H9 (cell line): ENCODE data around the gene RIC1. TPM values are rescaled to one million over a fixed set of nuclear protein-coding genes. Genes with fewer than 3 reads are reported as not detected.

Experiments used
- DNase-seq: peaks from one replicate; pipeline ENCODE4 v3.0.0-alpha.2; 2017
- H2AFZ ChIP-seq: one replicate; pipeline ENCODE4 v1.6.1; 2013; ENCODE audit warnings: mild to moderate bottlenecking, low read length, control low read depth, moderate library complexity
- H2AK5ac ChIP-seq: 2 replicates; pipeline ENCODE4 v1.6.1; 2013; ENCODE audit warnings: low read length, control low read depth, mixed read lengths; ENCODE audit not compliant: insufficient read length
- H2BK120ac ChIP-seq: one replicate; pipeline ENCODE4 v1.6.1; 2013; ENCODE audit warnings: low read depth, mild to moderate bottlenecking, low read length, control low read depth, inconsistent platforms; ENCODE audit not compliant: poor library complexity, severe bottlenecking
- H2BK12ac ChIP-seq: 2 replicates; pipeline ENCODE4 v1.6.1; 2013; ENCODE audit warnings: low read length, control low read depth, mixed read lengths, low read depth; ENCODE audit not compliant: insufficient read length
- H2BK15ac ChIP-seq: 2 replicates; pipeline ENCODE4 v1.6.1; 2013; ENCODE audit warnings: low read depth, low read length, control low read depth
- H2BK20ac ChIP-seq: one replicate; pipeline ENCODE4 v1.6.1; 2013; ENCODE audit warnings: low read depth, mild to moderate bottlenecking, low read length, control low read depth, inconsistent platforms; ENCODE audit not compliant: poor library complexity, severe bottlenecking
- H2BK5ac ChIP-seq: 2 replicates; pipeline ENCODE4 v1.6.1; 2013; ENCODE audit warnings: low read length, control low read depth, mixed read lengths; ENCODE audit not compliant: insufficient read length
- H3K14ac ChIP-seq: 2 replicates; pipeline ENCODE4 v1.6.1; 2013; ENCODE audit warnings: low read length, control low read depth; ENCODE audit not compliant: insufficient read depth
- H3K18ac ChIP-seq: 2 replicates; pipeline ENCODE4 v1.6.1; 2013; ENCODE audit warnings: low read depth, mild to moderate bottlenecking, mixed read lengths, low read length, control low read depth; ENCODE audit not compliant: insufficient read length
- H3K23ac ChIP-seq: 2 replicates; pipeline ENCODE4 v1.6.1; 2013; ENCODE audit warnings: low read length, control low read depth, mixed read lengths, low read depth; ENCODE audit not compliant: insufficient read length
- H3K23me2 ChIP-seq: 2 replicates; pipeline ENCODE4 v1.6.1; 2013; ENCODE audit warnings: low read depth, mild to moderate bottlenecking, mixed read lengths, low read length, control low read depth; ENCODE audit not compliant: insufficient read length, poor library complexity, severe bottlenecking
- H3K27ac ChIP-seq: 2 replicates; pipeline ENCODE4 v1.5.1; 2013; ENCODE audit warnings: low read length, control low read depth, mixed read lengths, low read depth; ENCODE audit not compliant: insufficient read length
- H3K27me3 ChIP-seq: 2 replicates; pipeline ENCODE4 v1.6.1; 2013; ENCODE audit warnings: low read length, control low read depth, inconsistent platforms; ENCODE audit not compliant: insufficient read depth
- H3K4ac ChIP-seq: 2 replicates; pipeline ENCODE4 v1.6.1; 2013; ENCODE audit warnings: low read depth, mild to moderate bottlenecking, control low read depth, inconsistent platforms, low read length, moderate library complexity
- H3K4me1 ChIP-seq: 2 replicates; pipeline ENCODE4 v1.6.1; 2013; ENCODE audit warnings: low read length, control low read depth, inconsistent platforms; ENCODE audit not compliant: insufficient read depth
- H3K4me2 ChIP-seq: 2 replicates; pipeline ENCODE4 v1.6.1; 2013; ENCODE audit warnings: low read length, control low read depth, mixed read lengths; ENCODE audit not compliant: insufficient read length, insufficient read depth
- H3K56ac ChIP-seq: 2 replicates; pipeline ENCODE4 v1.6.1; 2013; ENCODE audit warnings: low read depth, mild to moderate bottlenecking, mixed read lengths, low read length, control low read depth; ENCODE audit not compliant: insufficient read length
- H3K79me1 ChIP-seq: 2 replicates; pipeline ENCODE4 v1.6.1; 2013; ENCODE audit warnings: low read depth, mild to moderate bottlenecking, moderate library complexity, low read length, control low read depth, inconsistent platforms; ENCODE audit not compliant: insufficient read depth, poor library complexity, severe bottlenecking
- H3K79me2 ChIP-seq: 2 replicates; pipeline ENCODE4 v1.6.1; 2013; ENCODE audit warnings: low read length, control low read depth, inconsistent platforms; ENCODE audit not compliant: insufficient read depth
- H3K9ac ChIP-seq: 2 replicates; pipeline ENCODE4 v1.6.1; 2013; ENCODE audit warnings: low read length, control low read depth, mixed read lengths; ENCODE audit not compliant: insufficient read length; ENCODE audit errors: extremely low read depth
- H3K9me3 ChIP-seq: one replicate; pipeline ENCODE4 v1.6.1; 2013; ENCODE audit warnings: low read depth, low read length, inconsistent platforms; ENCODE audit not compliant: control insufficient read depth
- H3T11ph ChIP-seq: one replicate; pipeline ENCODE4 v1.6.1; 2013; ENCODE audit warnings: mild to moderate bottlenecking, low read length, control low read depth, inconsistent platforms
- H4K20me1 ChIP-seq: one replicate; pipeline ENCODE4 v1.6.1; 2013; ENCODE audit not compliant: control insufficient read depth, insufficient read length, insufficient read depth
- H4K5ac ChIP-seq: 2 replicates; pipeline ENCODE4 v1.6.1; 2013; ENCODE audit warnings: low read depth, mild to moderate bottlenecking, mixed read lengths, low read length, control low read depth; ENCODE audit not compliant: insufficient read length
- H4K8ac ChIP-seq: replicated peaks from 2 replicates; pipeline ENCODE4 v1.6.1; 2013; ENCODE audit warnings: low read length, control low read depth, mixed read lengths, low read depth; ENCODE audit not compliant: insufficient read length
- H4K91ac ChIP-seq: 2 replicates; pipeline ENCODE4 v1.6.1; 2013; ENCODE audit warnings: low read depth, mild to moderate bottlenecking, moderate library complexity, mixed read lengths, low read length, control low read depth; ENCODE audit not compliant: insufficient read length
- H3K27ac Mint-ChIP-seq, 3 experiments: 2 replicates in 2 of 3; 3 replicates in 1 of 3; pipeline ENCODE4 v1.8.0; 2020 to 2021; ENCODE audit warnings: mixed read lengths in 3 of 3, mild to moderate bottlenecking in 1 of 3, moderate library complexity in 1 of 3
- H3K27me3 Mint-ChIP-seq: 2 replicates; pipeline ENCODE4 v1.8.0; 2021; ENCODE audit warnings: low read depth, mild to moderate bottlenecking, moderate library complexity, mixed read lengths
- H3K36me3 Mint-ChIP-seq, 3 experiments: 2 replicates in 2 of 3; 3 replicates in 1 of 3; pipeline ENCODE4 v1.8.0; 2020 to 2021; ENCODE audit warnings: low read depth in 3 of 3, mixed read lengths in 3 of 3; ENCODE audit not compliant: insufficient read depth in 1 of 3
- H3K4me1 Mint-ChIP-seq, 2 experiments: 2 replicates each; pipeline ENCODE4 v1.8.0; 2020; ENCODE audit warnings: mixed read lengths in 2 of 2
- H3K4me3 Mint-ChIP-seq, 2 experiments: 2 replicates in 1 of 2; 3 replicates in 1 of 2; pipeline ENCODE4 v1.8.0; 2020 to 2021; ENCODE audit warnings: mild to moderate bottlenecking in 2 of 2, mixed read lengths in 2 of 2, moderate library complexity in 1 of 2
- H3K9me3 Mint-ChIP-seq, 2 experiments: 2 replicates in 1 of 2; 3 replicates in 1 of 2; pipeline ENCODE4 v1.8.0; 2020; ENCODE audit warnings: mild to moderate bottlenecking in 2 of 2, mixed read lengths in 2 of 2, moderate library complexity in 1 of 2
- WGBS: extraction: QIAGEN DNeasy Blood & Tissue Kit; methylation state at CpG from one replicate; pipeline ENCODE4 v1.1.7; 2013; ENCODE audit warnings: missing lambda C conversion rate, low lambda C conversion rate, mixed read lengths; ENCODE audit not compliant: insufficient read length; ENCODE audit errors: extremely low coverage; 5-methylcytosine and 5-hydroxymethylcytosine counted together
- total RNA-seq: library from RNA; stranded (reverse); gene quantifications from 2 replicates; pipeline ENCODE4 v1.2.1, GENCODE V29; 2021
- TF ChIP-seq, protein P1 (sequence below): fragments of 200-600 bp; sonication (generic); conservative IDR thresholded peaks from 3 replicates; pipeline ENCODE4 v1.8.0; 2021; ENCODE audit warnings: antibody characterized with exemption, mild to moderate bottlenecking

Gene RIC1
- total RNA-seq, 1 experiment from 2014 or later = 13.7 TPM

DNA sequence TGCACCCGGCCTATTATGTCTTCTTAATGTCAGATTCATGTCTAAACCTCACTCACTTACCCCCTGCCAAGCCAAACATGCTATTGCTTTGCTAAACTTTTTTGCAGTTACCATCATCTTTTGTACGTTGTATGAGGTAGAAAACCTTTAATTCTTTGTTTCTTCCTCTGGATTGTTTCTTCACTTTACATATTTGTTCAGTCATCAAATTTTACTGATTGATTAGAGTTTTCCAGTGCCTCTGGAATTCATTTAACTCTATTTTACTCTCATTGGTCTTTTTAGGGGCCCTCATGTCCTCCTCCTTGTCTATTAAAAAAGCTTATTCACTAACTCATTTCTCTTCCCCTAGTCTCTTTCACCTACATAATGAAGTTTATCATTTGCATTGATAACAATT, 67.0 kb downstream of the RIC1 start:
- DNase-seq = no peak
- Histone ChIP-seq H3K56ac (no peak overlapping the region), H4K91ac (no peak overlapping the region), H3T11ph (no peak overlapping the region), H2AFZ (no peak overlapping the region), H3K14ac (no peak overlapping the region), H3K79me1 (no peaks in the 10 kb centered on the region), H4K8ac (no peak overlapping the region), H2BK15ac (no peak overlapping the region), H2BK120ac (no peak overlapping the region), H3K27me3 (no peaks in the 10 kb centered on the region), H3K79me2 (no peaks in the 10 kb centered on the region), H3K4me1 (no peaks in the 10 kb centered on the region), H2BK5ac (no peak overlapping the region), H3K9ac (no peak overlapping the region), H3K4ac (no peak overlapping the region), H3K4me2 (no peak overlapping the region), H3K9me3 (no peaks in the 10 kb centered on the region), H2BK12ac (no peak overlapping the region), H3K23me2 (no peaks in the 10 kb centered on the region), H4K5ac (no peak overlapping the region), H4K20me1 (no peaks in the 10 kb centered on the region), H2AK5ac (no peak overlapping the region), H2BK20ac (no peak overlapping the region), H3K27ac (no peak overlapping the region), H3K18ac (no peak overlapping the region), H3K23ac (no peak overlapping the region)
- TF ChIP-seq, protein P1, sequence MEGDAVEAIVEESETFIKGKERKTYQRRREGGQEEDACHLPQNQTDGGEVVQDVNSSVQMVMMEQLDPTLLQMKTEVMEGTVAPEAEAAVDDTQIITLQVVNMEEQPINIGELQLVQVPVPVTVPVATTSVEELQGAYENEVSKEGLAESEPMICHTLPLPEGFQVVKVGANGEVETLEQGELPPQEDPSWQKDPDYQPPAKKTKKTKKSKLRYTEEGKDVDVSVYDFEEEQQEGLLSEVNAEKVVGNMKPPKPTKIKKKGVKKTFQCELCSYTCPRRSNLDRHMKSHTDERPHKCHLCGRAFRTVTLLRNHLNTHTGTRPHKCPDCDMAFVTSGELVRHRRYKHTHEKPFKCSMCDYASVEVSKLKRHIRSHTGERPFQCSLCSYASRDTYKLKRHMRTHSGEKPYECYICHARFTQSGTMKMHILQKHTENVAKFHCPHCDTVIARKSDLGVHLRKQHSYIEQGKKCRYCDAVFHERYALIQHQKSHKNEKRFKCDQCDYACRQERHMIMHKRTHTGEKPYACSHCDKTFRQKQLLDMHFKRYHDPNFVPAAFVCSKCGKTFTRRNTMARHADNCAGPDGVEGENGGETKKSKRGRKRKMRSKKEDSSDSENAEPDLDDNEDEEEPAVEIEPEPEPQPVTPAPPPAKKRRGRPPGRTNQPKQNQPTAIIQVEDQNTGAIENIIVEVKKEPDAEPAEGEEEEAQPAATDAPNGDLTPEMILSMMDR = no peak
- no peak overlapping the region for H3K4me3 Mint-ChIP-seq
- no peaks in the 10 kb centered on the region for H3K4me1 Mint-ChIP-seq
- no peaks in the 10 kb centered on the region for H3K27me3 Mint-ChIP-seq
- no CpG with 5 or more reads among the region's 2 CpGs for WGBS
- H3K9me3 Mint-ChIP-seq = no peaks in the 10 kb centered on the region
- H3K27ac Mint-ChIP-seq = no peak overlapping the region
- no peaks in the 10 kb centered on the region for H3K36me3 Mint-ChIP-seq
